CD4-positive, alpha-beta T cell treated with Interleukin-4 for 1 hour (primary cell): ENCODE results near the gene TRIM63.
A peak's percentile ranks its signal among the peaks of the same experiment; 100 is the strongest.
"Not testable (repeated sequence)": the region's sequence is repeated elsewhere in the genome, so short reads cannot be mapped to it uniquely, and the experiment has no call there.

Experiments used
- DNase-seq, 2 donors: peaks; one replicate each; pipeline ENCODE4 v3.0.0-alpha.2; 2020 to 2022

TRIM63 gene

GRCh38 chr1:26067432-26067911, at the start of gene TRIM63:
TSS of gene TRIM63 (minus strand) at chr1:26067630. CDS start at chr1:26067494, 136 bp downstream.
- DNase-seq = no peak

GRCh38 chr1:26114165-26114927, 46.9 kb upstream of the TRIM63 start:
- DNase-seq = no peak

- peak in 1 of 2 donors; percentile 22 for DNase-seq
Measured at GRCh38 chr1:26112407-26112775, 45.0 kb upstream of the TRIM63 start.

GRCh38 chr1:26111530-26112406, 44.3 kb upstream of the TRIM63 start, which contains the start of gene PDIK1L:
TSS of gene PDIK1L (plus strand) at chr1:26111824. CDS start at chr1:26114309, 2,485 bp downstream.
- peak; percentile 94 to 95 for DNase-seq

GRCh38 chr1:26110731-26111529, 43.5 kb upstream of the TRIM63 start:
- DNase-seq = peak; percentile 71 to 80

GRCh38 chr1:26109229-26110164, 42.1 kb upstream of the TRIM63 start:
- DNase-seq = no peak

GRCh38 chr1:26105226-26105548, 37.8 kb upstream of the TRIM63 start:
- not testable (repeated sequence) for DNase-seq

GRCh38 chr1:26102526-26102925, 35.1 kb upstream of the TRIM63 start:
- DNase-seq = no peak

GRCh38 chr1:26102119-26102518, 34.7 kb upstream of the TRIM63 start:
- no peak for DNase-seq

- not testable (repeated sequence) for DNase-seq
Measured at GRCh38 chr1:26100204-26100603, 32.8 kb upstream of the TRIM63 start.

GRCh38 chr1:26099780-26100179, 32.4 kb upstream of the TRIM63 start:
- DNase-seq = no peak

GRCh38 chr1:26098602-26099001, 31.2 kb upstream of the TRIM63 start:
- DNase-seq = no peak

GRCh38 chr1:26097696-26098095, 30.3 kb upstream of the TRIM63 start:
- no peak for DNase-seq

GRCh38 chr1:26096471-26096870, 29.0 kb upstream of the TRIM63 start:
- DNase-seq = no peak

- DNase-seq = no peak
Measured at GRCh38 chr1:26094677-26095383, 27.4 kb upstream of the TRIM63 start.

GRCh38 chr1:26094076-26094669, 26.7 kb upstream of the TRIM63 start:
- no peak for DNase-seq

- not testable (repeated sequence) for DNase-seq
Measured at GRCh38 chr1:26093569-26093968, 26.1 kb upstream of the TRIM63 start.

- no peak for DNase-seq
Measured at GRCh38 chr1:26092422-26092821, 25.0 kb upstream of the TRIM63 start.

GRCh38 chr1:26090893-26091292, 23.5 kb upstream of the TRIM63 start:
- DNase-seq = no peak

- DNase-seq = no peak
Measured at GRCh38 chr1:26089125-26089524, 21.7 kb upstream of the TRIM63 start.

GRCh38 chr1:26084844-26085243, 17.4 kb upstream of the TRIM63 start:
- DNase-seq = no peak
